Glomerular endothelial cell (primary cell): ENCODE results near the gene LHB. TPM values are rescaled to one million over a fixed set of nuclear protein-coding genes. Genes with fewer than 3 reads are reported as not detected.

ENCODE experiments used
- DNase-seq: peaks from one replicate; pipeline ENCODE4 v3.0.0-alpha.2; 2011; ENCODE audit warnings: low read depth, low spot score; ENCODE audit errors: extremely low read depth
- total RNA-seq: library from RNA; depleted of rRNA; stranded (reverse); fragments of >200 nt; gene quantifications from 2 replicates; pipeline ENCODE4 v1.2.3, GENCODE V29; 2015

The LHB gene
- total RNA-seq, 1 donor from 2014 or later = 0.76 TPM

DNA sequence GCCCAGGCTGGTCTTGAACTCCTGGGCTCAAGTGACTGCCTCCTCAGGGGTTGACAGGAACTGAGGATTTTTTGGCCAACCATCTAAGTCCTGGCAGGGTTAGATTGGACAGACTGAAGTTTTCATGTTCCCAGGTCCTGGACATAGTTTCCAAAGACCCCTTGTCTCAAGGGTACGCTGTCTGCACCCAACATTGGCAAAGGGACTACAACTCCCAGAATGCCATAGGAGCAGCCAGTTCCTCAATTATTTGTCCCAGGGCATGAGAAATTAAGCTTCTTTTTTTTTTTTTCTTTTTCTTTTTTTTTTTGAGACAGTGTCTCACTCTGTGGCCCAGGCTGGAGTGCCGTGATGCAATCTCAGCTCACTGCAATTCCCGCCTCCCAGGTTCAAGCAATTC is 30.7 kb downstream of the LHB start:
- no peak for DNase-seq

DNA sequence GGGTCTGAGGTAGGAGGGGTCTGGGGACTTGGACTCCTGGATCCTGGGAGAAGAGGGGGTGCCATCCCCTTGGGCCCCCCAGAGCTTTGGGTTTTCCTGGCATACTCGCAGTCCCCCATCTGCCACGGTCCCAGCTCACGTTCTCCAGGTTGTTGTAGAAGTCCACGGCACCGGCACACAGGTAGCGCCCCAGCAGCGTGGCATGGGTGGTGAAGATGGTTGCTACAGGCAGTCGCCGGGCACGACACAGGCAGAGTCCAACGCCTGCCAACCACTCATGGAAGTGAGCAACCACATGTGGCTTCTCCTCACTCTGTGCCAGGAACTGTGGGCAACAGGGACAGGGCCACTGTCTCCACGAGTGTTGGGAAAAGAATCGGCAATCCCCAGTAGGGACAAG is 31.2 kb downstream of the LHB start:
- no peak for DNase-seq

DNA sequence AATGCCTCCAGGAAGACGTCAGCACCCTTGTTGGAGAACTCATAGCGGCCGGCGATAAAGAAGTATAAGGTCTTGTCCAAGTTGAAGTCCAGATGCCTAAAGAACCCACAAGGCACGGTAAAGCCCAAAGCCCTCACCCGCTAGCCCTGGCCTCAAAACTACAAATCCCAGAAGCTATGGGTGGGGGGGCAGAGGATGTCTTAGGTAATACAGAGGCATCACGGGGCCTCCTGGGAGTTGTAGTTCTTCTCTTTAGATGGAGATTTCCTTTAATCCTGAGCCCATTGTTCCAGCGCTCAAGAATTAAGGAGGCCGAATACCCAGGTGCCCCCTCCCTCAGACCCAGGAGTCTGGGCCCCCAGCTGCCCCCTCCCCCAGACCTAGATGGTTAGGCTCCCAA is 34.6 kb downstream of the LHB start:
- no peak for DNase-seq

DNA sequence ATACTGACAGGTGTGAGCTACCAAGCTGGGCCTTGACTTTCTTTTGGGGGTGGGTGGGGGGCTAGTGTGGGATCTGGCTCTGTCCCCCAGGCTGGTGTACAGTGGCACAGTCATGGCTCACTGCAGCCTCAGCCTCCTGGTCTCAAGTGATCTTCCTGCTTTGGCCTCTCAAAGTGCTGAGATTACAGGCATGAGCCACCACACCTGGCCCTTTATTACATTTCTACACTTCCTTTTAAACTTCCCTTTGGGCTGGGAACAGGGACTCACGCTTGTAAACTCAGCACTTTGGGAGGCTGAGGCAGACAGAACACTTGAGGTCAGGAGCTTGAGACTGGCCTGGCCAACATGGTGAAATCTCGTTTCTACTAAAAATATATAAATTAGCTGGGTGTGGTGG is 39.8 kb downstream of the LHB start:
- DNase-seq = no peak

DNA sequence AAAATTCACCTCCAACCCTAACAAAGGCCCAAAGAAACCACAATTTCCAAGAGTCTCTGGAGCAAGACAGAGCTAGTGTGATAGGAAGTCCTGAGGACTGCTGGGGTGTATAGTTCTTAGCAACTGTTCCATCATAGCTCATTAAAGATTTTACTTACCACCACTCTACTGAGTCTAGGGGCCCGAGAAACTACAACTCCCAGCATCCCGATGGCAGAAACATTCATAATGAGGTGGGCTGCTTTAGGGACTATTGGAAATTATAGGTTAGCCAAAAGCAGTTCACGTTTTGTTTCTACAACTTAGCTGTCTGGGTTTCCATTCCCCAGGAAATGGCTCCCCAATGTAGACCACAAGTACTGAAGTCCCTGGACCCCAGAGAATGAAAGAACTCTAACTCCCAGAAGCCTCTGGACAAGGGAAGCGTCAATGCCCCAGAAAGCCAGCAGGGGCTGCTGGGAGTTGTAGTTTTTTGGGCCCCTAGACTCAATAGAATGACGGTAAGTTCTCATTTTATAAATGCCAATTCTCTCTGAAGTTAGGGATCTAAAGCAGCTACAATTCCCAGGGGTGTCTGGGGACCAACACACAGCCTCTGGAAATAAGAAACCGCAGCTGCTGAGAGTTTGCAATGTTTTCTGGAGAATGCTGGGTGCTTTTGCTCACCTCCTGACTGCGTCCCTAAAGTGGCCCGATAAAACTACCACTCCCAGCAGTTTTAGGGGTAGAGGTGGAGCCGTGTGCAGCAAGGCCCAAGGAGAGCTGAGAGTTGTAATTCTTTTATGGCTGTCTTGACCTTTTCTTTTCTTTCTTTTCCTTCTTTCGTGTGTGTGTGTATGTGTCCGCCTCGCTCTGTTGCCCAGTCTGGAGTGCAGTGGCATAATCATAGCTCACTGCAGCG is 40.7 kb downstream of the LHB start:
- DNase-seq = no peak

DNA sequence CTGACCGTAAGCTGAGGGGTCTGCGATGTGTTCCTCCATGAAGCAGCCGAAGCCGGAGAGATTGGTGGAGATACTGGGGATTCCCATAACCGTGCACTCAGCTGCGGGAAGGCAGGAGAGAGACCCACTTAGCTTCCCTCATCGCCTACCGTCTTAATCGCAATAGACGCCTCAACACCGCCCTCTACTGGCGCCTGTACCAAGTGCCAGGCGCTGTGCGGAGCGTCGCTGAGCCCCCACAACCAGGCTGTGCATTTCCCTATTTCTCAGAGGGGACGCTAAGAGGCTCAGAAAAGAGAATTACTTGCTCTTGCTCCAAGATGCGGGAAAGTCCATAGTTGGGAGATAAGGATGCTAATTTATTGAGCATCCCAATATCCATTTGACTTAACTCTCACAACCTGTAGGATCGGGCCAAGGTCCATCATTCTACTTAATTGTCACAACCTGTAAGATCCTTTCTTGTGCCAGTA is 45.9 kb downstream of the LHB start:
- no peak for DNase-seq

DNA sequence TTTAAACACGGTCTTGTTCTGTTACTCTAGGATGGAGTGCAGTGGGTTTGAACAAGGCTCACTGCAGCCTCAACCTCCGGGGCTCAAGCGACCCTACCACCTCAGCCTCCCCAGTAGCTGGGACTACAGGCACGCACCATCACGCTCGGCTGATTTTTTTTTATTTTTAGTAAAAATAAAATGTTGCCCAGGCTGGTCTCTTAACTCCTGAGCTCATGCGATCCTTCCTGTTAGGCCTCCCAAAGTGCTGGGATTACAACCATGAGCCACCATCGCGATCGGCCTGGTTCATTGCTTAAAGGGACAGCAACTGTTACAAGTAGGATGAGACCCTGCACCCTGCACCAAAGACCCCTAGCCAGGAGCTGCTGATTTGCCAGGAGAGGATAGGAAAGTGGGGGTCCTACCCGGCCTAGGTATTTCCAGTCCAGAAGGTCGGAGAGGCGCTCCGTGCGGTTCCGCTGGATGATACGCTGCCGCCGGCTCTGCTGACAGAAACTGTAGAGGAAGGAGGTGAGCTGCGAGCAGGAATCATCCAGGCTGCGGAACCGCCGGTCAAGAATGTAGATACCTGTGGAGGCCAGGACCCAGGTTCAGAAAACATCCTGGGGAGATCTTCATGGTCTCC is 46.6 kb downstream of the LHB start:
- no peak for DNase-seq

DNA sequence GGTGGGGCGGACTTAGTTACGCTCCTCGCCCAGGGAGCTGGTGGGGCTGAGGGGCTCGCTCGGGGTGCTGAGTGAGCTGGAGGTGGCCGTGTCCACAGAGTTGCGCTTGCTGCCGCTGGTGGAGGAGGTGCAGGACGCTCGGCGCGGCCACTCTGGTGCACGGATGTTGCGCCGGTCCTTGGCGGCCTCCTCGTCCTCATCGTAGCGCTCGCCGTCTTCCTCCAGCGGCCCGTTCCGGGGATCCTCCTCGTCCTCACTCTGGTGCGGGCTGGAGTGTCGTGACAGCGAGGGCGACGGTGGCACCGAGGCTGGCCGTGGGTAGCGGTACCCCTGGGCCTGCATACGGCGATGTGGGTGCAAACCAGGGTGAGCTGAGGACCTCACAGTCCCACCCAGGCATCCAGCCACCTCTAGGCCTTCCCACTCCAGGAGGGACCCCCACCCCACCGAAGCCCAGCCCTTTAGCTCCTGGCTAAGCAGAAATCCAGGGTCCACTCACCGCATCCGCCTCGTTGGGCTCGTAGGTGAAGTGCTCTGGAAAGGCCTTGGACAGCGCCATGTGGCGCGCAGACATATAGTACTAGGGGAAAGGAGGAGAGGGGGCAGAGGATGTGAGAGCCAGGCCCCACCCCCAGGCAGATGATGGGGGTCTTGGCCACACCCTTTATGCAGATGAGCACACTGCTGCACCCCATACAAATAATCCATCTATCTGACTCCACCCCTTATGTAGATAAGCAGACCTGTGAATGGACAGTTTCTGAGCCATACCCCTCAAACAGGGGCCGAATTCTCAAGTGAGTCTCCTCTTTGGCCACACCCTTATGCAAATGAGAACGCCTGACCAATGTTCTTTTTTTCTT is 47.4 kb downstream of the LHB start:
- no peak for DNase-seq

DNA sequence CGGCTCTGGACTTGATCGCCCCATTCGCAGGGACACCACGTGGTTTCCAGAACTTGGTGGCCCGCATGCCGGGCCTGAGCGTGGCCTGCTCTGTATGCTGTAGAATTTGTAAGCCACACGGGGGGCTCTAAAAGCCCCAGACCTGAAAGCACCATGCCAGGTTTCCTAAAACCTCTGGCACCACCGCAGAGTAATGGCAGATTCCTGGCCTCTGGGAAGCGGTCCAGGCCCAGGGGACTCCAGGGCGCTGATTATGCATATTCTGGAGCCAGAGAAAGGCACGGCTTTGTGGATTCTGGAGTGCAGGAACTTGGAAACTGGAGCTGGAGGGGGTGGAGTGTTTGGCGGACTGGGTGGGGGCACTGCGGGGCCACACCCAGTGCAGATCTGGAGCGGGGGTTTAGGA is 48.1 kb downstream of the LHB start:
- no peak for DNase-seq

DNA sequence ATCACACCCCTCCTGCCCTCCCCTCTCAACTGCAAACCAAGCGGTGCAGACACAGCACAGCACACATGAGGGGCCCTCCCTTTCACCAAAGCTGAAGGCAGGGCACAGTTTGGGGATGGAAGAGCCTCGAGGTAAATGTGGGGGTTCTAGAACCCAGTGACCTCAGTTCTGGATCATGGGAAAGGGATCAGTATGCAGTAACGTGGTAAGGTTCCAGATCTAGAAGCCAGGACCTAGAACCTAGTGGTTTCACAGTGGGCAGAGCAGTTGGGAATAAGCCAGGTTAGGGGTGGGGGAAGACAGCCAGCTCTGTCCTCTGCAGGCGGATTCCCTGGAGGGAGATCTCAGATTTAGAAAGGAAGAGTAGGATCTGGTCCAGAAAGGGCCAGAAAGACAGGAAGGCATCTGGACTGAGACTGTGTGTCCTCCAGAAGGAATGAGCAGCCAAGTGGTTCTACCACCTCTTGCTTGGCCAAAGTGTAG is 48.7 kb downstream of the LHB start:
- DNase-seq = no peak

DNA sequence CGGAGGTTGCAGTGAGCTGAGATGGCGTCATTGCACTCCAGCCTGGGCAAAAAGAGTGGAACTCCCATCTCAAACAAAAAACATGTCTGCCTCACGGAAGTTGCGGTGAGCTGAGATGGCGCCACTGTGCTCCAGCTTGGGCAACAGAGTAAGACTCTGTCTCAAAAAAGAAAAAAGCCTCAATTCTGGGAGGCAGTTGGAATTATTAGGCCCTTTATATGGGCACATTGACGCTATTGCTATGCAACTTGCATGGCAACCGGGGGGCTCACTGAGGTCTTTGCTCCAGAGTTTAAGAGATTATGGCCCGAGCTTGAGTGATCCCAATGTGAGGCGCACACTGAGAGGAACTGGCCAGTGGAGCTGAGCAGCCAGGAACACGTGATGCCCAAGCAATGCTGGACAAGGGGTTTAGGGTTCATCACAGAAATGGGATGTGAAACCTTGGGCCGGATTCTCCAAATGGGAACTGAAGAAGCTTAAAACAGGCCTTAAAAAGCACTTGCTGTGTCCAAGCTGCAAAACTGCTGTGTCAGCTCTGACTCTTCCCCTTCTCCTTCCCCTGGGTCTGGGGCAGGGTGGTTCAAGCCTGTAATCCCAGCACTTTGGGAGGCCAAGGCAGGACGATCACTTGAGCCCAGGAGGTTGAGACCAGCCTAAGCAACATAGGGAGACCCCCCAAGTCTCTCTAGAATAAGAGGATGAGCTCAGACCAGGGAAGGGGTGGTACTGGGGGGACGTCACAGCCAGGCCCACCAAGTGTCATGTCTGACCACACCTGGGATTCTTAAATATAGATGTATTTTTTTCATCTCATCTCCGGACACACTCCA is 49.3 kb downstream of the LHB start:
- no peak for DNase-seq

DNA sequence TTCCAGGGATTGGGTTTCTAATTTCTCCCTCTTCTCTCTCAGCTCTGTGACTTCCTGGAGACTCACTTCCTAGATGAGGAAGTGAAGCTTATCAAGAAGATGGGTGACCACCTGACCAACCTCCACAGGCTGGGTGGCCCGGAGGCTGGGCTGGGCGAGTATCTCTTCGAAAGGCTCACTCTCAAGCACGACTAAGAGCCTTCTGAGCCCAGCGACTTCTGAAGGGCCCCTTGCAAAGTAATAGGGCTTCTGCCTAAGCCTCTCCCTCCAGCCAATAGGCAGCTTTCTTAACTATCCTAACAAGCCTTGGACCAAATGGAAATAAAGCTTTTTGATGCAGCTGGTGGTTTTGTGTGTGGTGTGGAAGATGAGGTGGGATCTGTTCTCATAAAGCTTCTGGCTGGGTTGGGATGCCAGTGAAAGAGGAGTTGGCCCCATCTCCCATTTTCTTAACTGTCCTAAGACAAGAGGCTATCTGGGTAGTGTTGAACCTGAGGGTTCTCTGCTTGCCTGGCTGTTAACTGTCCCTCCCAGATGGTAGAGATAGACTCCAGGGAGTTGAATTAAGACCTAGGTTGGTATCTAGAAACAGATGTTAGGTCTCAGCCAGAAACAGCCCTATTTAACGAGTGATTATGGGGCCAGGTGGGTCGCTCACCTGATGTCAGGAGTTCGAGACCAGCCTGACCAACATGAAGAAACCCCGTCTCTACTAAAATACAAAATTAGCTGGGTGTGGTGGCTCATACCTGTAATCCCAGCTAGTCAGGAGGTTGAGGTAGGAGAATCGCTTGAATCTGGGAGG is 50.1 kb downstream of the LHB start:
- DNase-seq = no peak

Other genes starting within 250 kb of the LHB start
- gene BCAT2, start 206.1 kb downstream of the LHB start, total RNA-seq = 53.3 and 71.8 TPM in 2 replicates
- 38.8 and 39.6 TPM in 2 replicates for gene HSD17B14, start 180.6 kb downstream of the LHB start, total RNA-seq
- 2.4 and 4.0 TPM in 2 replicates for gene PLEKHA4, start 148.5 kb downstream of the LHB start, total RNA-seq
- 74.2 and 82.8 TPM in 2 replicates for gene PPP1R15A, start 144.7 kb downstream of the LHB start, total RNA-seq
- 0.19 TPM in 1 of 2 replicates, not detected in the other for gene TULP2, start 118.3 kb downstream of the LHB start, total RNA-seq
- 446 and 494 TPM in 2 replicates for gene NUCB1, start 116.8 kb downstream of the LHB start, total RNA-seq
- not detected in 2 replicates for gene DHDH, start 83.4 kb downstream of the LHB start, total RNA-seq
- gene BAX, start 62.2 kb downstream of the LHB start, total RNA-seq = 208 and 237 TPM in 2 replicates
- 2,985 and 5,472 TPM in 2 replicates for gene FTL, start 51.8 kb downstream of the LHB start, total RNA-seq
- 40.0 and 41.5 TPM in 2 replicates for gene GYS1, start 23.8 kb downstream of the LHB start, total RNA-seq
- 132 and 133 TPM in 2 replicates for gene RUVBL2, start 23.2 kb downstream of the LHB start, total RNA-seq
- not detected in 2 replicates for gene CGB3, start 7.2 kb upstream of the LHB start, total RNA-seq
- not detected in 2 replicates for gene CGB2, start 14.8 kb upstream of the LHB start, total RNA-seq
- gene CGB1, start 19.8 kb upstream of the LHB start, total RNA-seq = not detected in 2 replicates
- gene CGB5, start 26.8 kb upstream of the LHB start, total RNA-seq = not detected in 2 replicates
- gene CGB8, start 32.0 kb upstream of the LHB start, total RNA-seq = not detected in 2 replicates
- not detected in 2 replicates for gene CGB7, start 40.7 kb upstream of the LHB start, total RNA-seq
- not detected in 2 replicates for gene NTF4, start 47.7 kb upstream of the LHB start, total RNA-seq
- gene KCNA7, start 55.6 kb upstream of the LHB start, total RNA-seq = 0.06 TPM in 1 of 2 replicates, not detected in the other
- gene SNRNP70, start 68.4 kb upstream of the LHB start, total RNA-seq = 156 and 289 TPM in 2 replicates
- 5.4 and 7.7 TPM in 2 replicates for gene LIN7B, start 97.3 kb upstream of the LHB start, total RNA-seq
- gene C19orf73, start 102.1 kb upstream of the LHB start, total RNA-seq = 1.9 and 3.3 TPM in 2 replicates
- 3.8 and 4.6 TPM in 2 replicates for gene PPFIA3, start 102.5 kb upstream of the LHB start, total RNA-seq
- not detected in 2 replicates for gene HRC, start 138.3 kb upstream of the LHB start, total RNA-seq
- gene TRPM4, start 140.7 kb upstream of the LHB start, total RNA-seq = 35.5 and 39.5 TPM in 2 replicates